HG02588 (cell line): Measurements from ENCODE around the gene RABGEF1.
"Not testable (repeated sequence)": the region's sequence is repeated elsewhere in the genome, so short reads cannot be mapped to it uniquely, and the experiment has no call there.

Source experiments
- ATAC-seq: cut with Tn5 transposase; IDR thresholded peaks from one replicate; pipeline ENCODE4 v1.9.1; 2021; ENCODE audit warnings: mild to moderate bottlenecking, moderate library complexity; ENCODE audit not compliant: unreplicated experiment

The RABGEF1 gene

DNA sequence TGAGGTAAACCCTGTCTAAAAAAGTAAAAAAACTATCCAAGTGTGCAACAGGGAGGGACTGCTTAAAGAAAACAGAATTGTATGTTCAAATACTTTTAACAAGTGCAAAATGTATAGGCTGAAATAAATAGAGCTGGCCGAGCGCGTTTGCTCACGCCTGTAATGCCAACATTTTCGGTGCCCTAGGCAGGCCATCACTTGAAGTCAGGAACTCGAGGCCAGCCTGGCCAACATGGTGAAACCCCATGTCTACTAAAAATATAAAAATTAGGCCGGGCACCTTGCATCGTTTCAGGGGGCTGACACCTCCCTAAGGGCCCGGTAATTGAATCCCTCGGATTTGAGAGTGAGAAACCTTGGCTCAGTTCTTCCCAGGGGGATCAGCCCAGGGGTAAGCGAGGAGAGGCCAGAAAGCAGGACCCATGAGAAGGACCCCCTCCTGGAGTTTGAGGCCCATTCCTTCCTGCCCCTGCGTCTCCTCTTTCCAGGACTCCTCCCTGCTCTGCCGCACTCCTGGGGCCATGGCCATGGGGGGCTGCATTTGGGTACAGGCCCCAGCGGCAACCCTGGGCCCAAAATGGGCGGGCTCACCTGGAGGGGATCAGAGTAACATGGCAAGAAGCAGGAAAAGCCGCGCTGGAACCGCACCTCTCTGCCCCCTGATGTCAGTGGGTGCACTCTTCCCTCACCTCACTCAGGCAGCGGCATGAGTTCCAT, 105.0 kb downstream of the RABGEF1 start:
- ATAC-seq: no peak

- ATAC-seq: not testable (repeated sequence)
Observed at GRCh38 chr7:66846096-66846445, 105.5 kb downstream of the RABGEF1 start.

GRCh38 chr7:66847523-66847855, 107.0 kb downstream of the RABGEF1 start:
- ATAC-seq: not testable (repeated sequence)

DNA sequence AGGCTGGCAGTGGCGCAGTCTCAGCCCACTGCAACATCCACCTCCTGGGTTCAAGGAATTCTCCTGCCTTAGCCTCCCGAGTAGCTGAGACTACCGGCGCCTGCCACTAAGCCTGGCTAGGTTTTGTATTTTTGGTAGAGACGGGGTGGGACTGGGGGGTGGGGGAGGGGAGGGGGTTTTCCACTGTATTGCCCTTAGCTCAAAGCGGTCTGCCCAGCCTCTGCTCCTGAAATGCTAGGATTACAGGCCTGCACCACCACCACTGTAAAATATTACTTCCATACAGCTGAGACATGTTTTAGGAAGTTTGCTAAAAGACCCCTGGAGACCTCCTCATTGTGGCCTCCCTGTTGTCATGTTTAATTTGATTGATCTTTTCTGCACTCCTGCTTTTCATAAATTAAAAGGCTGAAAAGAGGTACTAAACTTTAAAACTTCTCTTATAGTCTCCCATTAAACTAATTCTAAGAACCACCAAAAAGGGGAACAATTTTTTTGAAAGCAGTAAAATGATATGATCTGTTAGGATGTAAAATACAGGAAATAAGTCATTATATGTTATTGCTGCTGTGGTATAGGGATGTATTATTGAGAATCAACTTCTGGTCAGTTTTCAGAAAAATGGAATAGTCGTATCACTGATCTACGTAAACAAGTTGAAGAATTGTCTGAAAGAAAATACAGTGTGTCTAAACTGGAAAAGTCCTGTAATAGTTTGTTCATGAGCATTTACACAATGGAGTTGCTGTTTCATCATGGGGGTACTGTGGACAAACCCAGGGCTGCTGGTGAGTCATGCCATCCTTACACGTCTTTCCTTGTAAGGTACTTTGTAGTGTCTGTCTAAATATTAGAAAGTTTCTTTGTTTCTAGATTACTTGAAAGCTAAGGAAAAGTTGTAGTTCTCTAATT, 107.6 kb downstream of the RABGEF1 start:
- no peak for ATAC-seq

GRCh38 chr7:66859339-66859738, 118.8 kb downstream of the RABGEF1 start:
- ATAC-seq: no peak

DNA sequence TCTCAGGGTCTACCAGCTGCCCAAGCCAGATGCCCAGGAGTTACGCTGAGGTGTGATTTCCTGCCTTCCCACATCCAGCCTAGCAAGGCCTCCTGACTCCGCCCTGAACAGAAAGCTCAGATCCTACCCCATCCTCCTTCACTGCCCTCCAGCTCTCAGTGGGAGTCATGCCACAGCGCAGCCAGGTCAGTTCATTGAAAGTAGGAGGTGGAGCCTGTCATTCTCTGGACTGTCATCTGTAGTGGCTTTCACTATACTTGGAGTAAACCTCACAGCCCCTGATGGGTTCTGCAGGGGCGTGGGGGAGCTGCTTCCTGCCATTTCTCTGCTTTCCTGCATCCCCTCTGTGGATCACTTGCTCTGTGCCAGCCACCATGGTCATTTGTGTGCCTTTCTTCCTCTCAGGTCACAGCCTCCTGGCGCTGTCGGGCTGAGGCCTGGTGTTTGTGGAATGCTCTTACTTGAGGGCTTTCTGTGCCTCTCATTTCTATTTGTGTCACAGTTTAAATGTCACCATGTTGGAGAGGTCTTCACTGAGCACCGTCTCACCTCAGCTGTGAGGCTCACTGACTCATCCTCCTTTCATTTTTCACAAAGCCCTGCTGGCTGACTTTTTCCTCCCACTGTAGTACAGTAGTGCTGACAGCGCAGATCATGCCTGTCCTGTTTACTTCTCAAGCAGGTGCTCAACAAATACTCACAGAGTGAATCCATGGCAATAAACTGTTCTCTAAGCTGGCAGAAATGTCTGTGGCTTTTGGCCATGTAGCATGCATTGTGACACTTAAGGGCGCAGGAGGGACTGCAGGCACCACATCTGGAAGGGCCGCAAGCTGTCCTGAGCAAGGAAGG, 119.5 kb downstream of the RABGEF1 start:
- ATAC-seq: no peak

- ATAC-seq: no peak
Observed at GRCh38 chr7:66860767-66861166, 120.2 kb downstream of the RABGEF1 start.
